Measurements from ENCODE around the gene DVL3. TPM values are rescaled to one million over a fixed set of nuclear protein-coding genes. Genes with fewer than 3 reads are reported as not detected.

The DVL3 gene
- total RNA-seq, 1 experiment from 2014 or later: 86.7 TPM

GRCh38 chr3:184142199-184142598, 13.0 kb upstream of the DVL3 start:
- peaks cover 6% of the 10 kb centered on the region for H3K36me3 ChIP-seq (ENCODE audit: control insufficient read depth, insufficient read depth, low read length)
- H3K9me3 Mint-ChIP-seq (ENCODE audit: unreplicated experiment): no peaks in the 10 kb centered on the region
- no TSS peak for BruUV-seq (replicated peaks)
- H3K4me3 ChIP-seq (ENCODE audit: low read depth, low read length): no peak overlapping the region
- H3K27me3 ChIP-seq (replicated peaks; ENCODE audit: control insufficient read depth, insufficient read depth, low read length): no peaks in the 10 kb centered on the region
- H3K4me1 ChIP-seq: no peaks in the 10 kb centered on the region
- no peak for DNase-seq
- POLR2A ChIA-PET: no interaction called here
- H3K27ac Mint-ChIP-seq (ENCODE audit: unreplicated experiment): no peak overlapping the region
- intact Hi-C loops (cut with micrococcal nuclease; ENCODE audit: unreplicated experiment): no loop called here
- no peaks in the 10 kb centered on the region for H3K9me3 ChIP-seq
- H3K4me1 Mint-ChIP-seq (ENCODE audit: low read depth, unreplicated experiment): no peaks in the 10 kb centered on the region
- no peak overlapping the region for H3K4me3 Mint-ChIP-seq (ENCODE audit: unreplicated experiment)
- CTCF ChIA-PET: no interaction called here
- TF ChIP-seq, protein P1, sequence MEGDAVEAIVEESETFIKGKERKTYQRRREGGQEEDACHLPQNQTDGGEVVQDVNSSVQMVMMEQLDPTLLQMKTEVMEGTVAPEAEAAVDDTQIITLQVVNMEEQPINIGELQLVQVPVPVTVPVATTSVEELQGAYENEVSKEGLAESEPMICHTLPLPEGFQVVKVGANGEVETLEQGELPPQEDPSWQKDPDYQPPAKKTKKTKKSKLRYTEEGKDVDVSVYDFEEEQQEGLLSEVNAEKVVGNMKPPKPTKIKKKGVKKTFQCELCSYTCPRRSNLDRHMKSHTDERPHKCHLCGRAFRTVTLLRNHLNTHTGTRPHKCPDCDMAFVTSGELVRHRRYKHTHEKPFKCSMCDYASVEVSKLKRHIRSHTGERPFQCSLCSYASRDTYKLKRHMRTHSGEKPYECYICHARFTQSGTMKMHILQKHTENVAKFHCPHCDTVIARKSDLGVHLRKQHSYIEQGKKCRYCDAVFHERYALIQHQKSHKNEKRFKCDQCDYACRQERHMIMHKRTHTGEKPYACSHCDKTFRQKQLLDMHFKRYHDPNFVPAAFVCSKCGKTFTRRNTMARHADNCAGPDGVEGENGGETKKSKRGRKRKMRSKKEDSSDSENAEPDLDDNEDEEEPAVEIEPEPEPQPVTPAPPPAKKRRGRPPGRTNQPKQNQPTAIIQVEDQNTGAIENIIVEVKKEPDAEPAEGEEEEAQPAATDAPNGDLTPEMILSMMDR (IDR thresholded peaks at IDR 0.05; ENCODE audit: insufficient read depth in 1 of 2, low read depth in 1 of 2, low read length in 1 of 2, severe bottlenecking in 1 of 2, unreplicated experiment in 1 of 2): no peak
- H3K27me3 Mint-ChIP-seq (ENCODE audit: insufficient read depth, unreplicated experiment): no peaks in the 10 kb centered on the region
- H3K36me3 Mint-ChIP-seq (ENCODE audit: insufficient read depth, unreplicated experiment): peaks cover 26% of the 10 kb centered on the region

GRCh38 chr3:184143327-184143726, 11.8 kb upstream of the DVL3 start:
- no peak for DNase-seq
- H3K9me3 ChIP-seq: no peaks in the 10 kb centered on the region
- no peak overlapping the region for H3K4me3 Mint-ChIP-seq (ENCODE audit: unreplicated experiment)
- BruUV-seq (replicated peaks): no TSS peak
- CTCF ChIA-PET: interaction anchor here (1.1 kb wide), 1 partner anchor 248 kb away, joined by 4 read pairs; no protein-coding TSS in a partner anchor
- no peaks in the 10 kb centered on the region for H3K27me3 ChIP-seq (replicated peaks; ENCODE audit: control insufficient read depth, insufficient read depth, low read length)
- H3K9me3 Mint-ChIP-seq (ENCODE audit: unreplicated experiment): no peaks in the 10 kb centered on the region
- no peak overlapping the region for H3K4me3 ChIP-seq (ENCODE audit: low read depth, low read length)
- H3K36me3 Mint-ChIP-seq (ENCODE audit: insufficient read depth, unreplicated experiment): peaks cover 27% of the 10 kb centered on the region
- no peak overlapping the region for H3K27ac Mint-ChIP-seq (ENCODE audit: unreplicated experiment)
- TF ChIP-seq, protein P1 (IDR thresholded peaks at IDR 0.05; ENCODE audit: insufficient read depth in 1 of 2, low read depth in 1 of 2, low read length in 1 of 2, severe bottlenecking in 1 of 2, unreplicated experiment in 1 of 2): no peak
- H3K4me1 ChIP-seq: no peaks in the 10 kb centered on the region
- peaks cover 6% of the 10 kb centered on the region for H3K36me3 ChIP-seq (ENCODE audit: control insufficient read depth, insufficient read depth, low read length)
- H3K27me3 Mint-ChIP-seq (ENCODE audit: insufficient read depth, unreplicated experiment): no peaks in the 10 kb centered on the region
- POLR2A ChIA-PET: no interaction called here
- intact Hi-C loops (cut with micrococcal nuclease; ENCODE audit: unreplicated experiment): no loop called here
- H3K4me1 Mint-ChIP-seq (ENCODE audit: low read depth, unreplicated experiment): no peaks in the 10 kb centered on the region

DNA sequence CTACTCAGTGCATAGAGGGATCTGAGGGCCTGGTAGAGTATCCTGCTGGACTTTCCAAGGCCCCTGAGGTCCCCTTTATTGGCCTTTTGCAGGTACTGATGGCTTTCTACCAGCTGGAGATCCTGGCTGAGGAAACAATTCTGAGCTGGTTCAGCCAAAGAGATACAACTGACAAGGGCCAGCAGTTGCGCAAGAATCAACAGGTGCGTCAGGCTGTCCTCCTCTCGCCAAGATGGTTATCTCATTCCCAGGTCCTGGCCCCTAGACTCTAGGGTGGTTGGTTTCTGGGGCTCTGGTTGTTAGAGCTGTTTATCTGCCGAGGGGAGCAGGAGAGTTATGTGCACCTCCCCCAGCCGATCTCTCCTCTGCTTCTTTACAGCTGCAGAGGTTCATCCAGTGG, 10.7 kb upstream of the DVL3 start:
- no TSS peak for BruUV-seq (replicated peaks)
- no peaks in the 10 kb centered on the region for H3K27me3 Mint-ChIP-seq (ENCODE audit: insufficient read depth, unreplicated experiment)
- intact Hi-C loops (cut with micrococcal nuclease; ENCODE audit: unreplicated experiment): loop anchor here (2.0 kb wide), 2 partner anchors 104 to 144 kb away; partner anchors contain the start of genes ALG3 and EEF1AKMT4

More for the DNA sequence above, 10.7 kb upstream of the DVL3 start:
- ChIA-PET POLR2A (interaction anchor here (1.7 kb wide), 1 partner anchor 41 kb away, joined by 8 read pairs; the partner anchor contains the start of gene ABCF3), CTCF (interaction anchor here (0.8 to 1.1 kb wide), 2 partner anchors 10 to 249 kb away, joined by 4 read pairs; partner anchors contain the start of gene EIF2B5)
- H3K9me3 Mint-ChIP-seq (ENCODE audit: unreplicated experiment): no peaks in the 10 kb centered on the region
- TF ChIP-seq, protein P1 (IDR thresholded peaks at IDR 0.05; ENCODE audit: insufficient read depth in 1 of 2, low read depth in 1 of 2, low read length in 1 of 2, severe bottlenecking in 1 of 2, unreplicated experiment in 1 of 2): no peak
- H3K4me1 Mint-ChIP-seq (ENCODE audit: low read depth, unreplicated experiment): no peaks in the 10 kb centered on the region
- H3K4me3 Mint-ChIP-seq (ENCODE audit: unreplicated experiment): no peak overlapping the region
- H3K27ac Mint-ChIP-seq (ENCODE audit: unreplicated experiment): no peak overlapping the region
- DNase-seq: no peak
- H3K4me3 ChIP-seq (ENCODE audit: low read depth, low read length): no peak overlapping the region
- H3K36me3 ChIP-seq (ENCODE audit: control insufficient read depth, insufficient read depth, low read length): peaks cover 6% of the 10 kb centered on the region
- peaks cover 30% of the 10 kb centered on the region for H3K36me3 Mint-ChIP-seq (ENCODE audit: insufficient read depth, unreplicated experiment)
- no peaks in the 10 kb centered on the region for H3K9me3 ChIP-seq
- H3K4me1 ChIP-seq: no peaks in the 10 kb centered on the region
- no peaks in the 10 kb centered on the region for H3K27me3 ChIP-seq (replicated peaks; ENCODE audit: control insufficient read depth, insufficient read depth, low read length)
